DOHH2 (cell line): Measurements from ENCODE around the gene ARL8B.

Experiments
- CTCF ChIP-seq: fragments of 200-600 bp; sonication (generic); IDR thresholded peaks from one replicate; pipeline ENCODE4 v1.5.1; 2014; ENCODE audit warnings: antibody characterized with exemption, mild to moderate bottlenecking, low read depth, low read length; ENCODE audit not compliant: poor library complexity, severe bottlenecking
- EZH2phosphoT487 ChIP-seq: fragments of 200-600 bp; sonication (generic); IDR thresholded peaks from 2 replicates; pipeline ENCODE4 v1.6.1; 2017; ENCODE audit warnings: borderline replicate concordance, mild to moderate bottlenecking, antibody characterized with exemption, low read length, moderate library complexity, mixed read lengths

DNA sequence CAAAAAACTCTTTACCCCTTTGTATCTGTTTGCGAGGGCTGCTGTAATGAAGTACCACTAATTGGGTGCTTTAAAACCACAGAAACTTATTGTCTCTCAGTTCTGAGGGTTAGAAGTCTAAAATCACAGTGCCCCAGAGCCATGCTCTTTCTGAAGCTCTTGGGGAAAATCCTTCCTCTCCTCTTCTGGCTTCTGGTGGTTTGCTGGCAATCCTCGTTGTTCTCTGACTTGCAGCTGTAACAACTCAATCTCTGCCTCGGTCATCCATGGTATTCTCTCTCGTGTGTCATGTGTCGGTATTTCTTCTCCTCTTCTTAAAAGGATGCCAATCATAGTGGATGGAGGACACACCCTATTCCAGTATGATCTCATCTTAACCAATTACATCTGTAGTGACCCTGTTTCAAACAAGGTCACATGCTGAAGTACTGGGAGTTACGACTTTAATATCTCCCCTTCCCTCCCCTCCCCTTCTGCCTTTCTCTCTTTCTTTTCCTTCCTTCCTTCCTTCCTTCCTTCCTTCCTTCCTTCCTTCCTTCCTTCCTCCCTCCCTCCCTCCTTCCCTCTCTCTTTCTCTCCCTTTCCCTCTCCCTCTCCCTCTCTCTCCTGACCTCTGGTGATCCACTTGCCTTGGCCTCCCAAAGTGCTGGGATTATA, 6.5 kb upstream of the ARL8B start:
- TF ChIP-seq CTCF (no peak), EZH2phosphoT487 (no peak)
